GM21737 (cell line): ENCODE data around the gene PPM1L.
A peak's percentile ranks its signal among the peaks of the same experiment; 100 is the strongest.
"Not testable (repeated sequence)": the region's sequence is repeated elsewhere in the genome, so short reads cannot be mapped to it uniquely, and the experiment has no call there.

Source experiments
- ATAC-seq: cut with Tn5 transposase; IDR thresholded peaks from one replicate; pipeline ENCODE4 v1.9.1; 2021; ENCODE audit warnings: mild to moderate bottlenecking, moderate library complexity; ENCODE audit not compliant: unreplicated experiment

PPM1L gene

GRCh38 chr3:160973067-160973809 lies 217.2 kb downstream of the PPM1L start:
- no peak for ATAC-seq

- no peak for ATAC-seq
Observed at GRCh38 chr3:160977773-160978172, 221.7 kb downstream of the PPM1L start.

- peak; percentile 69 for ATAC-seq
Observed at GRCh38 chr3:160980740-160981139, 224.7 kb downstream of the PPM1L start.

GRCh38 chr3:160981217-160981938 lies 225.3 kb downstream of the PPM1L start:
- ATAC-seq, result peak; percentile 89

- no peak for ATAC-seq
Observed at GRCh38 chr3:160982491-160982890, 226.5 kb downstream of the PPM1L start.

- not testable (repeated sequence) for ATAC-seq
Observed at GRCh38 chr3:160983900-160984299, 227.9 kb downstream of the PPM1L start.

GRCh38 chr3:160986069-160986468 lies 230.0 kb downstream of the PPM1L start:
- ATAC-seq, result no peak

GRCh38 chr3:160987982-160988964 lies 232.2 kb downstream of the PPM1L start:
- ATAC-seq, result no peak

GRCh38 chr3:160990446-160990845 lies 234.4 kb downstream of the PPM1L start:
- ATAC-seq, result no peak

- ATAC-seq, result no peak
Observed at GRCh38 chr3:160992712-160993111, 236.7 kb downstream of the PPM1L start.

GRCh38 chr3:160996811-160997210 lies 240.8 kb downstream of the PPM1L start:
- ATAC-seq, result no peak

- ATAC-seq, result no peak
Observed at GRCh38 chr3:160998581-160998980, 242.6 kb downstream of the PPM1L start.

GRCh38 chr3:160999274-160999673 lies 243.2 kb downstream of the PPM1L start:
- no peak for ATAC-seq

- no peak for ATAC-seq
Observed at GRCh38 chr3:161008086-161008485, 252.1 kb downstream of the PPM1L start.

GRCh38 chr3:161010151-161010550 lies 254.1 kb downstream of the PPM1L start:
- ATAC-seq, result not testable (repeated sequence)

GRCh38 chr3:161014843-161015749 lies 259.1 kb downstream of the PPM1L start:
- ATAC-seq, result no peak

GRCh38 chr3:161016417-161017313 lies 260.6 kb downstream of the PPM1L start:
- ATAC-seq, result no peak

- no peak for ATAC-seq
Observed at GRCh38 chr3:161017971-161018370, 261.9 kb downstream of the PPM1L start.

- no peak for ATAC-seq
Observed at GRCh38 chr3:161020256-161020655, 264.2 kb downstream of the PPM1L start.
